Uterine smooth muscle cell (primary cell): ENCODE measurements around the gene ASCL3. TPM values are rescaled to one million over a fixed set of nuclear protein-coding genes. Genes with fewer than 3 reads are reported as not detected.

ENCODE experiments used
- total RNA-seq: library from RNA; depleted of rRNA; stranded (reverse); fragments of >200 nt; gene quantifications from 2 replicates; pipeline ENCODE4 v1.2.3, GENCODE V29; 2014

ASCL3 gene
- not detected in 2 replicates for total RNA-seq

DNA sequence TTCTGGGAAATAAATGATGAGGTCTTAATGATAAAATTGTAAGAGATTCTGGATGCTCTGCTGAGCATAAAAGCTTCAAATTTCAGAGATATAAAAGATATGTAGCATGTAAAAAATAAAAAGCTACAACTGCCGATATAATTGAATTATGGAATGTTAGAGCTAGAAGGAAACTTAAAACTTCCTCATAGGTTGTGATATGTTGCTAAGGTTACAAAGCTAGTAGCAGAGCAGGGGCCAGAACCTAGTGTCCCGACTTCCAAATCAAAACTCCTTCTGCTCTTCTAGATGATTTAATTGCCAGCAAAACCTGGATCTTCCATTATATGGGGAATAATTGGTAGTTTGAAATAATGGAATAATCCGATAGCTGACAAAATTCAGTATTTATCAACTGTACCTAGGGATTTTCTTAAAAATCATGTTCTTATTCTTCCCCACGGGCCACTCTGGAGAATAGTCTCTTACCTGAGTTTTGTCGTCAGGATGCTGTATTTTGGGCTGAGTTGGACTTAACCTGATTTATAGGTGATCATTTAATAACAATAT, at the start of gene ASCL3:
Gene ASCL3 (minus strand): TSS at position 499 of the 549 bp plus-strand sequence. CDS start 4,855 bp downstream, outside the sequence.

GRCh38 chr11:8964324-8965320, 21.8 kb upstream of the ASCL3 start, which contains the start of gene TMEM9B:
Gene TMEM9B (minus strand): TSS chr11:8964442. CDS start chr11:8964313, 129 bp downstream.

DNA sequence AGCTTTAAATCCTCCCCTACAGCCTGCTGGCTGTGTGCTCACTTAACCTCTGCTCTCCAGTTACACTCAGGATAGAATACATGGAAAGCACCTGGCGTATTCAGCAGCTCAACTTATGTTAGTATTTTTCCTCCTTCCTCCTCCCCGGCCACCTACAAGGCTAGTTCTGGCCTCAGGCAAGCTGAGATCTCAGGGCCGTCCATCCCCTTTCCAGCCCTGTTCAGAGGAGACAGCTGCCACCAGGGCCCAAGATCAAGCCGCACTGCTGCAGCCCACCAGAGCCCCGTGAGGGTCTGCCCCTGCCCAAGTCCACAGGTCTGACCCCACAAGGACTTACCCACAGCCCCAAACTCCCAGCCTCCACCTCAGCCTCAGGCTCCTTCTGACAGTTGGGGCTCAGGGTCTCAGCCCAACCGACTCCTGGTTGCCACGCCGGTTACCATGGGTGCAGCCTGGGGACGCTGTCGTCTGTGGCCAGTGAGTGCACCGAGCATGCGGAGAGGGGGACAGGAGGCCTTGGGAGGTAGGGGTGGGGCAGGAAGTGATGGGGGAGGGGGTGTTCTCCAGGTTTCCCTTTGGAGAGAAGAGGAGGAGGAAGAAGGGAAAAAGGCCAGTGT, 10.1 kb downstream of the ASCL3 start, which contains the start of gene C11orf16:
Gene C11orf16 (minus strand): TSS at position 384 of the 617 bp plus-strand sequence. CDS start 639 bp downstream, outside the sequence.

GRCh38 chr11:8911029-8911823, 31.6 kb downstream of the ASCL3 start, which contains the start of gene AKIP1:
Gene AKIP1 (plus strand): TSS chr11:8911189. CDS start chr11:8911450, 261 bp downstream.

Other genes starting within 250 kb of the ASCL3 start
- gene AKIP1, start 31.8 kb downstream of the ASCL3 start, total RNA-seq, result 45.6 and 54.9 TPM in 2 replicates
- gene C11orf16, start 10.1 kb downstream of the ASCL3 start, total RNA-seq, result not detected in 2 replicates
- gene TMEM9B, start 21.4 kb upstream of the ASCL3 start, total RNA-seq, result 33.6 and 39.4 TPM in 2 replicates
- 37.9 and 90.8 TPM in 2 replicates for gene NRIP3, start 61.0 kb upstream of the ASCL3 start, total RNA-seq
- 3.1 and 3.4 TPM in 2 replicates for gene SCUBE2, start 148.6 kb upstream of the ASCL3 start, total RNA-seq